BJ (cell line): ENCODE results near the gene RBM43. TPM values are rescaled to one million over a fixed set of nuclear protein-coding genes. Genes with fewer than 3 reads are reported as not detected.
"Not testable (repeated sequence)": the region's sequence is repeated elsewhere in the genome, so short reads cannot be mapped to it uniquely, and the experiment has no call there.

Experiments used
- CTCF ChIA-PET: fragments of 350-600 bp; formaldehyde crosslinking; extraction: SDS; loops from one replicate; lab custom pipeline; 2021; ENCODE audit warnings: antibody characterized with exemption, inconsistent platforms; lab: Yijun Ruan, JAX
- POLR2A ChIA-PET: fragments of 300-600 bp; sonication (Branson Sonifier 250); formaldehyde crosslinking; extraction: SDS; loops from one replicate; lab custom pipeline; 2021; ENCODE audit warnings: antibody characterized with exemption; lab: Charles Lee
- DNase-seq: peaks from one replicate; pipeline ENCODE4 v3.0.0-alpha.2; 2011; ENCODE audit warnings: low read depth
- H3K27me3 ChIP-seq: 2 replicates; pipeline ENCODE4 v1.6.0; 2011; ENCODE audit warnings: low read length; ENCODE audit not compliant: control insufficient read depth, insufficient read depth
- H3K36me3 ChIP-seq: 2 replicates; pipeline ENCODE4 v1.5.1; 2011; ENCODE audit warnings: low read length; ENCODE audit not compliant: control insufficient read depth, insufficient read depth
- H3K4me3 ChIP-seq: 2 replicates; pipeline ENCODE4 v1.5.1; 2011; ENCODE audit warnings: low read depth, mild to moderate bottlenecking, control low read depth, low read length
- CTCF ChIP-seq: IDR thresholded peaks from 2 replicates; pipeline ENCODE4 v1.5.1; 2011; ENCODE audit warnings: low read depth, mild to moderate bottlenecking, control low read depth, inconsistent platforms, low read length, moderate library complexity; ENCODE audit not compliant: insufficient read depth
- polyA plus RNA-seq: library from polyadenylated mRNA; depleted of rRNA; stranded (reverse); fragments of >200 nt; gene quantifications from 2 replicates; pipeline ENCODE4 v1.2.3, GENCODE V29; 2011

The RBM43 gene
- polyA plus RNA-seq, 1 experiment, result 3.7 TPM

GRCh38 chr2:151302404-151302803, 40.7 kb upstream of the RBM43 start:
- CTCF ChIA-PET, result no interaction called here

GRCh38 chr2:151299920-151300539, 38.4 kb upstream of the RBM43 start:
- TF ChIP-seq CTCF, result no peak
- H3K36me3 ChIP-seq, result no peaks in the 10 kb centered on the region
- ChIA-PET POLR2A (no interaction called here), CTCF (interaction anchor here (1.6 kb wide), 1 partner anchor 10 kb away, joined by 6 read pairs; the partner anchor contains the start of gene NMI)
- H3K27me3 ChIP-seq, result no peaks in the 10 kb centered on the region
- DNase-seq, result no peak
- no peak overlapping the region for H3K4me3 ChIP-seq

More at GRCh38 chr2:151302404-151302803, 40.7 kb upstream of the RBM43 start:
- Histone ChIP-seq H3K4me3 (no peak overlapping the region), H3K27me3 (no peaks in the 10 kb centered on the region), H3K36me3 (no peaks in the 10 kb centered on the region)
- no peak for DNase-seq
- POLR2A ChIA-PET, result no interaction called here
- no peak for TF ChIP-seq CTCF

- DNase-seq, result no peak
- ChIA-PET CTCF (interaction anchor here (0.6 kb wide), 1 partner anchor 36 kb away, joined by 3 read pairs; the partner anchor contains the start of gene RBM43), POLR2A (no interaction called here)
- Histone ChIP-seq H3K4me3 (no peak overlapping the region), H3K36me3 (no peaks in the 10 kb centered on the region), H3K27me3 (no peaks in the 10 kb centered on the region)
- no peak for TF ChIP-seq CTCF
These were observed 36.2 kb upstream of the RBM43 start for GRCh38 chr2:151297882-151298281.

GRCh38 chr2:151295926-151296325, 34.3 kb upstream of the RBM43 start:
- DNase-seq, H3K36me3 ChIP-seq, POLR2A ChIA-PET, CTCF ChIA-PET, H3K4me3 ChIP-seq, H3K27me3 ChIP-seq: not testable (repeated sequence)

- no peak for TF ChIP-seq CTCF
- CTCF ChIA-PET, result interaction anchor here (0.6 kb wide), 1 partner anchor 118 kb away, joined by 4 read pairs; no protein-coding TSS in a partner anchor
- no peak for DNase-seq
- POLR2A ChIA-PET, result no interaction called here
- Histone ChIP-seq H3K27me3 (no peaks in the 10 kb centered on the region), H3K36me3 (no peaks in the 10 kb centered on the region), H3K4me3 (no peak overlapping the region)
These were observed 30.9 kb upstream of the RBM43 start for GRCh38 chr2:151292546-151292945.
